ENCODE results near the gene EIF4EBP3. TPM values are rescaled to one million over a fixed set of nuclear protein-coding genes. Genes with fewer than 3 reads are reported as not detected.

Gene EIF4EBP3
- total and polyA plus RNA-seq, 4 donors, result 0.40 to 6.9 (median 3.9) TPM

DNA sequence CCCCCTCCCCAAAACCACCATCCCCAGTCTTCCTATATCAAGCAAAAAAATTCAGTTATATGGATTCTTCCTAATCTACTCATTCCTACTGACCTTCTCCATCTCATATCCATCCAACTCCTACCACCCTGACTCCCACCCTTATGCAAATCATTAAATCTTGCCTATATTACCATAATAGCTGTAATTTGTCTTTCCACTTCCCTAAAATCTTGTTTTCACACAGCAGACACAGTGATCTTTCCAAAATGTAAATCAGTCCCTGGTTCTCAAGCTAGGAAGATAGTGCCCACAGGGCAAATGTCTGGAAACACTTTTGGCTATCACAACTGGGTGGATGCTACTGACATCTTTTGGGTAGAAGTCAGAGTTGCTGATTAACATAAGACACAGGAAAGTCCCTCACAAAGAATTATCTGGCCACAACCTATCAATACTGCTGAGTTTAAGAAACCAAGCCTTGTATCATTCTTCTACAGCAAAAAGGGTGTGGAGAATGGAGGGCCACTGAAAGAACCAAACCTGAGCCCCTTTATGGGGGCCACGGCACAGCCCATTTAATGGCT lies 8.4 kb downstream of the EIF4EBP3 start:
- no peak overlapping the region for H3K27ac ChIP-seq (ENCODE audit: low read depth, low read length)
- WGBS (ENCODE audit: insufficient coverage), result no CpG with 5 or more reads among the region's 1 CpG

DNA sequence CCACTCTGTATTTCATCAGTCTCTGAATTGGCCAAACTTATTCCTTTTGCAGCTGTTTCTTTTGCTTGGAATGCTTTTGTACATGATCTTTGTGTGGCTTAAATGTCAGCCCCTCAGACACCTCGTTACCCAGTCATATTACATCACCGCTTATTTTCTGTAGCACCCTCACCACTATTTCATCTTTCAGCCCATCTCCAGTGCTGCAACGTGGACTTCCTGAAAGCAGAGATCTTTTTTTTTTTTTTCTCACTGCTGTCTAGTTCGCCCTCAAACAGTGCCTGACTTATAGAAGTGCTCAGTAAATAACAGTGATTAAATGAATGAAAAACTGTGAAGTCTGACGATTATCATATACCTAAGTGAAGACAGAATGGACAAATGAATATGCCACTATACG lies 9.0 kb downstream of the EIF4EBP3 start:
- 0% methylated on average over 1 of the region's 6 CpGs for WGBS (ENCODE audit: insufficient coverage)
- Histone ChIP-seq H3K36me3 (ENCODE audit: control insufficient read depth, insufficient read depth, low read length) (peaks cover 40% of the 10 kb centered on the region), H3K4me3 (ENCODE audit: low read depth, low read length) (peak overlapping the region; percentile 91), H3K27ac (ENCODE audit: low read depth, low read length) (no peak overlapping the region), H3K9me3 (ENCODE audit: control insufficient read depth, insufficient read depth, low read length) (no peaks in the 10 kb centered on the region), H3K27me3 (ENCODE audit: control insufficient read depth, insufficient read depth, low read length) (no peaks in the 10 kb centered on the region), H3K4me1 (ENCODE audit: control insufficient read depth, insufficient read depth, low read length) (peaks cover 5% of the 10 kb centered on the region)
- no peak for DNase-seq (ENCODE audit: low read depth in 4 of 6, low spot score in 6 of 6)

More for the DNA sequence above, 8.4 kb downstream of the EIF4EBP3 start:
- Histone ChIP-seq H3K27me3 (ENCODE audit: control insufficient read depth, insufficient read depth, low read length) (no peaks in the 10 kb centered on the region), H3K4me3 (ENCODE audit: low read depth, low read length) (no peak overlapping the region), H3K36me3 (ENCODE audit: control insufficient read depth, insufficient read depth, low read length) (peaks cover 39% of the 10 kb centered on the region), H3K4me1 (ENCODE audit: control insufficient read depth, insufficient read depth, low read length) (peaks cover 5% of the 10 kb centered on the region), H3K9me3 (ENCODE audit: control insufficient read depth, insufficient read depth, low read length) (no peaks in the 10 kb centered on the region)
- DNase-seq (ENCODE audit: low read depth in 4 of 6, low spot score in 6 of 6), result no peak

DNA sequence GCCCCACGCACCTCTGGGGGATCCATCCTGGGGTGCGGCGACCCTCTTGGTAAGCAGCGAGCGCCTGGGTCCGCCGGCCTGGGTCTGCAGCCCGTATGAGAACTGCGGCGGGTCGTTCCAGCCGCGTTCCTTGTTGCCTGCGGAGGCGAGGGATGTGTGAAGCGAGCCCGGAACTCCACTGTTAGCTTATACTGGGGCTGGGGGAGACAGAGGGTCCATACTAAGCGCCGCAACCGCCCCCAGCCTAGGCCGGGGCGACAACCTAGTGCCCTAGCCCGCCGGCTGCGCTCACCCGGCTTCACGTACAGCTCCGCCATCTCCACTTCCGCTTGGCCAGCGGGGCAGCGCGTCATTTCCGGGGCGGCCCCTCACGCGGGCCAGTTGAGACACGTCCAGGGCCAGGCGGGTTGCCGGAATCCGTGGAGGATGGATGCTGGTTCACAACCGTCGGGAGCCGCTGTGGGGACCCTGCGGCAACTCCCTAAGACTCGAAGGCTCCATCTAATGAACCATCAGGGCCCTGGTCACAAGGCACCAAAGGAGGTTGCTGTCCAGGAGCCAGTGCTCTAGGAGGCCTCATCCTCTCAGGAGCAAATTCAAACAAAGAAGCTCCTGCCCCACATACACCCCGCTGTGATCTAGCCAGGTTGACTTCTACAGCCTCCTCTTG lies 9.8 kb downstream of the EIF4EBP3 start, which contains the start of gene SRA1:
TSS of gene SRA1 (minus strand) at position 338 of the 670 bp plus-strand sequence. CDS start at position 317, 21 bp downstream.
- H3K36me3 ChIP-seq (ENCODE audit: control insufficient read depth, insufficient read depth, low read length), result peaks cover 44% of the 10 kb centered on the region
- H3K4me3 ChIP-seq (ENCODE audit: low read depth, low read length), result peak within 1 kb of the TSS; percentile 91
- peaks cover 9% of the 10 kb centered on the region for H3K4me1 ChIP-seq (ENCODE audit: control insufficient read depth, insufficient read depth, low read length)
- H3K9me3 ChIP-seq (ENCODE audit: control insufficient read depth, insufficient read depth, low read length), result no peaks in the 10 kb centered on the region
- H3K27ac ChIP-seq (ENCODE audit: low read depth, low read length), result peak within 1 kb of the TSS; percentile 90
- DNase-seq (ENCODE audit: low read depth in 4 of 6, low spot score in 6 of 6), result peak; percentile 81 to 97 (median 83)
- under 1% methylated on average over 46 of the region's 46 CpGs for WGBS (ENCODE audit: insufficient coverage)
- H3K27me3 ChIP-seq (ENCODE audit: control insufficient read depth, insufficient read depth, low read length), result no peaks in the 10 kb centered on the region

DNA sequence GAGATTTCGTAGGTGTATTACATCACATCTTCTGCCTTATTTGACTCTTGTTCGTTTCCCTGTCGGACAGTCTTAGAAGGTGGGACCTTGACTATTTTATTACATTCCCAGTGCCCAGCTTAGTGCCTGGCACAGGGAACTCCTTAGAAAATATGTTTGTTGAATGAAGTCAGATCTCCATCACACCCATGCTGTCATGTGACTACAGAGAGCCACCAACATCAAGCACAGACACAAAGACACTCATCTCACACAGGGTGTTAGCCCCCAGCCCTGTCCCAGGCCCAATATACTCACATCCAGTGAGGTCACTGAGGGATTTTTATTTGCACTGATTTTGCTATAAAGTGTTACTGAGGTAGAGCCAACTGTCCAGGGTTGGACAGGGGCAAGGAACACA lies 10.5 kb downstream of the EIF4EBP3 start:
- peak overlapping the region; percentile 91 for H3K4me3 ChIP-seq (ENCODE audit: low read depth, low read length)
- H3K27me3 ChIP-seq (ENCODE audit: control insufficient read depth, insufficient read depth, low read length), result no peaks in the 10 kb centered on the region
- DNase-seq (ENCODE audit: low read depth in 4 of 6, low spot score in 6 of 6), result no peak
- H3K36me3 ChIP-seq (ENCODE audit: control insufficient read depth, insufficient read depth, low read length), result peaks cover 44% of the 10 kb centered on the region
- H3K4me1 ChIP-seq (ENCODE audit: control insufficient read depth, insufficient read depth, low read length), result peaks cover 14% of the 10 kb centered on the region
- no peaks in the 10 kb centered on the region for H3K9me3 ChIP-seq (ENCODE audit: control insufficient read depth, insufficient read depth, low read length)
- WGBS (ENCODE audit: insufficient coverage), result no CpG with 5 or more reads among the region's 3 CpGs
- peak overlapping the region; percentile 90 for H3K27ac ChIP-seq (ENCODE audit: low read depth, low read length)

DNA sequence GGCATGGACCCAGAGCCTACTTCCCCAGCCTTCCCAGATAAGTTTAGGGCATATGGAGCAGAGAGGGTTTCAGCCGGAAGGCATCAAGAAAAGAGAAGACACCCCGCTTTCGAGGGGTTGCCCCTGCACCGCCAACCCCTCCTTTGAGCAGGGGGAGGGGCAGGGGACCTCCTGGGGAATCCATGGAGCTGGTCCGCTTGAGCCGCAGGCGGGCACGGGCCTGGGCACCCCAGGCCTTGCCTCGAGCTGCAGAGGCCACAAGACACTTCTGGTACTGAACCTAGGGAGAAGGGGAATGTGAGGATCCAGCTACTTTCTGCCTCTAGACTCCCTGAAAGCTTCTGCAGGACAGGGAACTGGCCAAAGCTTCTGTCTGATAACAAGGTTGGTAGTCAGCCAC lies 11.1 kb downstream of the EIF4EBP3 start:
- DNase-seq (ENCODE audit: low read depth in 4 of 6, low spot score in 6 of 6), result no peak
- Histone ChIP-seq H3K27ac (ENCODE audit: low read depth, low read length) (no peak overlapping the region), H3K36me3 (ENCODE audit: control insufficient read depth, insufficient read depth, low read length) (peaks cover 44% of the 10 kb centered on the region), H3K4me1 (ENCODE audit: control insufficient read depth, insufficient read depth, low read length) (peaks cover 20% of the 10 kb centered on the region), H3K27me3 (ENCODE audit: control insufficient read depth, insufficient read depth, low read length) (no peaks in the 10 kb centered on the region), H3K4me3 (ENCODE audit: low read depth, low read length) (no peak overlapping the region), H3K9me3 (ENCODE audit: control insufficient read depth, insufficient read depth, low read length) (no peaks in the 10 kb centered on the region)
- WGBS (ENCODE audit: insufficient coverage), result 87% methylated on average over 9 of the region's 9 CpGs

DNA sequence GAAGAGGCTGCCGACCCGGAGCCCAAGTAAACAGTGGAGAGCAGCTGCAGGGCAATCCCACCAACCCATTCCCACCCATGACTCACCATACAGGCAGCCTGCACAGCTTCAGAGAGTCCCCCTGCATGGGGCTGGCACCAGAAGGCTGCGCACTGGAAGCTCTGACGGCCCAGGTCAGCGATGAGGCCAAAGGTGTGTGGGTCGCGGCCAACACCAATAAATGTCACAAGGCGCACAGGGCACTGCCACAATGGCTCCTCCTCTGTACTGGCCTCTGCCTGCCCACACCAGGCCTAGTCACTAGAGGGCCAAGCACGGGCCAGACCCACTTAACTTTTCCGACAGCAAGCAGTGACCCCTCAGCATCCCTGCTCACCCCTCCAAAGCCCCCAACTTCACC lies 12.8 kb downstream of the EIF4EBP3 start:
- WGBS (ENCODE audit: insufficient coverage), result 89% methylated on average over 10 of the region's 10 CpGs
- Histone ChIP-seq H3K4me3 (ENCODE audit: low read depth, low read length) (no peak overlapping the region), H3K4me1 (ENCODE audit: control insufficient read depth, insufficient read depth, low read length) (peaks cover 26% of the 10 kb centered on the region), H3K27me3 (ENCODE audit: control insufficient read depth, insufficient read depth, low read length) (no peaks in the 10 kb centered on the region), H3K27ac (ENCODE audit: low read depth, low read length) (no peak overlapping the region), H3K36me3 (ENCODE audit: control insufficient read depth, insufficient read depth, low read length) (peaks cover 38% of the 10 kb centered on the region), H3K9me3 (ENCODE audit: control insufficient read depth, insufficient read depth, low read length) (no peaks in the 10 kb centered on the region)
- DNase-seq (ENCODE audit: low read depth in 4 of 6, low spot score in 6 of 6), result no peak

DNA sequence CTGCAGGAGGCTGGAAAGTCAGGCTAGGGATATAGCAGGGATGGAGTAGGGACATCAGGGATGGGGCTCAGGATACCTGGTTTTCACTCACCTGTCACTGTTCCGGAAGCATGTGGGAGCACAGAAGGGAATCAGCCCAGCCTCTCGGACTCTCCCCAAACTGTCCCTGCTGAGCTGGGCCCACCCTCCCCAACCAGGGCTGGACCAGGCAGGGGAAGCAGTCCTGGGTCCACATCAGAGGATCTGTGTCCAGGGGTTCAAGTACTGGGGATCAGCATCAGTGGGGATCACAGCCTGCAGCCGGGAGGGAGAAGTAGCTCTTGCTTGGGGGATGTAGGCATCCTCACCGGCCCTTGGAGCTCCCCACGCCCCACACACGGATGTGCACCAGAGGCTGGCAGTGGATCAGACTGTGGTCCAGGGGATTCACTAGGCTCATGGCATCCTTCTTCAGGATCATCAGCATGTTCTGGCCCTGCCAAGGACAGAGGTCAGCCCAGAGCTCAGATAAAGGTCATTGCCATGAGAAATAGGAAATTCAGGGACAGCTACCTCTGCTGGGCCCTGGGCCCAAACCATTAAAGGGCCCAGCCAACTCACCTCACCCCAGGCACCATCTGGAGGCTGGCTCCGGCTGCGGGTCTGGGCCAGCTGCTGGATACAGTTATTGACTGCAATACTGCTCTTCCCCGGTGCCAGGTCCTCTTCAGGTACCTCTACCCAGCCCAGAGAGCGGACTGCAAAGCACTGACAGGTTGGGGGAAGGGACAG lies 14.5 kb downstream of the EIF4EBP3 start:
- DNase-seq (ENCODE audit: low read depth in 4 of 6, low spot score in 6 of 6), result no peak
- no peaks in the 10 kb centered on the region for H3K9me3 ChIP-seq (ENCODE audit: control insufficient read depth, insufficient read depth, low read length)
- no peak overlapping the region for H3K4me3 ChIP-seq (ENCODE audit: low read depth, low read length)
- WGBS (ENCODE audit: insufficient coverage), result 99% methylated on average over 6 of the region's 10 CpGs
- H3K36me3 ChIP-seq (ENCODE audit: control insufficient read depth, insufficient read depth, low read length), result peaks cover 44% of the 10 kb centered on the region
- no peaks in the 10 kb centered on the region for H3K27me3 ChIP-seq (ENCODE audit: control insufficient read depth, insufficient read depth, low read length)
- peaks cover 36% of the 10 kb centered on the region for H3K4me1 ChIP-seq (ENCODE audit: control insufficient read depth, insufficient read depth, low read length)
- no peak overlapping the region for H3K27ac ChIP-seq (ENCODE audit: low read depth, low read length)

DNA sequence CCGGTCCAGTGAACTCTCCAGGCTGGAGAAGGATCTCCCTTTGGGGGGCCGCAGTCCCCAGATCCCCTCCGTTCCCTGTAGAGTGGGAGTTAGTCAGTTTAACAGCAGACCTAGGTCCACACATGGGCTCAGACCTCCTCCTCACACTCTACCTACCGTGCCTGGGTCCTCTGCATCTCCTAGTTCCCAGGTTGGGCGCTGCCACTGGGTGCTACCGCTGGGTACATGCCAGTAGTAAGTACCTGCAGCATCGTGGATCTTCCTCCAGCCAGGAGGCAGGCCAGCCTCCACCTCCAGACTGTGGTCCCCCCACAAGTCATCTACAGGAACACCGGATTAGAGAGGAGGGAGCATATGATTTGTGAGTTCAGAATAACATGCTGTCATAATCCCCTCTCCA lies 16.1 kb downstream of the EIF4EBP3 start:
- Histone ChIP-seq H3K4me3 (ENCODE audit: low read depth, low read length) (peak overlapping the region; percentile 87), H3K36me3 (ENCODE audit: control insufficient read depth, insufficient read depth, low read length) (peaks cover 57% of the 10 kb centered on the region), H3K27ac (ENCODE audit: low read depth, low read length) (peak overlapping the region; percentile 92), H3K4me1 (ENCODE audit: control insufficient read depth, insufficient read depth, low read length) (peaks cover 31% of the 10 kb centered on the region), H3K27me3 (ENCODE audit: control insufficient read depth, insufficient read depth, low read length) (no peaks in the 10 kb centered on the region), H3K9me3 (ENCODE audit: control insufficient read depth, insufficient read depth, low read length) (no peaks in the 10 kb centered on the region)
- WGBS (ENCODE audit: insufficient coverage), result 65% methylated on average over 4 of the region's 8 CpGs
- DNase-seq (ENCODE audit: low read depth in 4 of 6, low spot score in 6 of 6), result peak in 1 of 6 donors; percentile 8

DNA sequence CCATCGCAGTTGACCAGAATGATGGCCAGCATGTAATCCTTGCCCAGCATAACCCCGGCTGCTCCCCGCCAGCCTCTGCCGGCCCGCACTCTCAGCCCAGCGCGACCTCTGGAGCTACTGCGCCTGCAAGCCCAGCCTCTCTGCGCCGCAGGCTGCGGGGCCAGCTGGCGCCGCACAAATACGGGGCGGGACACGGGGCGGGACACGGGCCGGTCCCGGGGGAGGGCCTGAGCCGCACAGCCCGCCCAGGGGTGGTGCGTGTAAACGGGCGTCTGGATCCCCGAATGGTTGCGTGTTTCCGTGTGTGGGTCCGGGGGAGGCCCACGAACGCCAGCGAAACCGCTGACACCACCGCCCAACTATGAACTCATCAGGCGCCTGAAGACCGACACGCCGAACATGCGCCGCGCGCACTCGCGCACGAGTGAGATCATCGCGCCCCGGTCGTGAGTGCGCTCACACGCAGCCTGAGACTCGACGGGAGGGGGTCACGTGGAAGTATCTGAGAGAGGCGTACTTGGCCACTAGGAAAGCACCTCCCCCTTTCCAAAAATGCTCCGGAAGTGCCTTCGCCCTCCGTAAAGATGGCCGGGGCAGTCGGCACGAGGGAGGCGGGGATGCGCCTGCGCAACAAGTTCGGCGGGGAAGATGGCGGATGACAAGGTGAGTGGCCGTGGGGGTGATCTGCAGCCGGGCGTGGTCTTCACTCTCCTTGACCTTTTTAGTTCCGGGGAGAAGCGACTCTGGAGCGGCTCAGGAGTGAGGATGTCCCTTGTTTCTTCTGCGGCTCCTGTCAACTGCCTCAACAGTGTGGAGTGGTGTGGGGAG lies 16.9 kb downstream of the EIF4EBP3 start, which contains the start of the genes APBB3 and SLC35A4:
TSS of gene APBB3 (minus strand) at position 403 of the 828 bp plus-strand sequence. CDS start at position 50, 353 bp downstream.
TSS of gene SLC35A4 (plus strand) at position 633 of the 828 bp plus-strand sequence. CDS start 2,342 bp downstream, outside the sequence.
- H3K36me3 ChIP-seq (ENCODE audit: control insufficient read depth, insufficient read depth, low read length), result peaks cover 55% of the 10 kb centered on the region
- WGBS (ENCODE audit: insufficient coverage), result under 1% methylated on average over 70 of the region's 74 CpGs
- peak within 1 kb of the TSS; percentile 87 for H3K4me3 ChIP-seq (ENCODE audit: low read depth, low read length)
- H3K9me3 ChIP-seq (ENCODE audit: control insufficient read depth, insufficient read depth, low read length), result no peaks in the 10 kb centered on the region
- peak; percentile 96 to 100 (median 98) for DNase-seq (ENCODE audit: low read depth in 4 of 6, low spot score in 6 of 6)
- no peaks in the 10 kb centered on the region for H3K27me3 ChIP-seq (ENCODE audit: control insufficient read depth, insufficient read depth, low read length)
- H3K27ac ChIP-seq (ENCODE audit: low read depth, low read length), result peak within 1 kb of the TSS; percentile 92
- H3K4me1 ChIP-seq (ENCODE audit: control insufficient read depth, insufficient read depth, low read length), result peaks cover 31% of the 10 kb centered on the region

All from spinal cord (tissue), 10 donors.